ENCODE data around the gene GPC5.

GRCh38 chr13:91729859-91730258 lies 331.4 kb downstream of the GPC5 start:
- no peak for TF ChIP-seq EZH2 (IDR thresholded peaks at IDR 0.05; ENCODE audit: insufficient read depth, poor library complexity, severe bottlenecking)
- TF ChIP-seq EZH2phosphoT487 (IDR thresholded peaks at IDR 0.05; ENCODE audit: insufficient read depth, low read depth), result no peak

All from GM23248 (cell line).